ENCODE measurements around the gene METTL9. TPM values are rescaled to one million over a fixed set of nuclear protein-coding genes. Genes with fewer than 3 reads are reported as not detected.
"Not testable (repeated sequence)": the region's sequence is repeated elsewhere in the genome, so short reads cannot be mapped to it uniquely, and the experiment has no call there.

Gene METTL9
- polyA plus RNA-seq, 3 donors: 181 to 400 (median 373) TPM

GRCh38 chr16:21685034-21685455 is 85.7 kb downstream of the METTL9 start:
- H3K27ac Mint-ChIP-seq: no peak overlapping the region

GRCh38 chr16:21689107-21689506 is 89.7 kb downstream of the METTL9 start:
- no peaks in the 10 kb centered on the region for H3K36me3 Mint-ChIP-seq
- Histone ChIP-seq H3K4me1 (ENCODE audit: control insufficient read depth in 1 of 2, insufficient read depth in 2 of 2, low read length in 2 of 2) (no peaks in the 10 kb centered on the region), H3K9ac (ENCODE audit: insufficient read depth, low read length, poor library complexity, severe bottlenecking) (no peak overlapping the region), H4K20me1 (ENCODE audit: insufficient read depth, low read length) (no peaks in the 10 kb centered on the region), H3K79me2 (ENCODE audit: insufficient read depth, low read length) (no peaks in the 10 kb centered on the region), H3K9me3 (replicated peaks in 1 of 2; ENCODE audit: control insufficient read depth in 1 of 2, insufficient read depth in 1 of 2, low read length in 2 of 2) (no peaks in the 10 kb centered on the region), H3K27me3 (ENCODE audit: control insufficient read depth in 2 of 2, insufficient read depth in 2 of 2, low read length in 2 of 2) (no peaks in the 10 kb centered on the region), H3K4me2 (replicated peaks; ENCODE audit: extremely low read depth, low read length, poor library complexity, severe bottlenecking) (no peak overlapping the region), H3K27ac (ENCODE audit: low read depth in 1 of 2, low read length in 2 of 2) (no peak overlapping the region), H3K4me3 (replicated peaks in 1 of 3; ENCODE audit: low read depth in 2 of 3, low read length in 3 of 3) (no peak overlapping the region), H3K36me3 (replicated peaks in 1 of 2; ENCODE audit: control insufficient read depth in 1 of 2, insufficient read depth in 2 of 2, low read length in 2 of 2) (no peaks in the 10 kb centered on the region), H2AFZ (ENCODE audit: insufficient read depth, low read depth, low read length, poor library complexity, severe bottlenecking) (no peak overlapping the region)
- no peak for DNase-seq
- no peak overlapping the region for H3K27ac Mint-ChIP-seq
- H3K4me1 Mint-ChIP-seq: peaks cover 6% of the 10 kb centered on the region
- no peak overlapping the region for H3K4me3 Mint-ChIP-seq
- no CpG with 5 or more reads among the region's 4 CpGs for WGBS (ENCODE audit: insufficient coverage)
- intact Hi-C loops (cut with micrococcal nuclease): no loop called here
- no peak for TF ChIP-seq CTCF (IDR thresholded peaks at IDR 0.05)
- H3K27me3 Mint-ChIP-seq (ENCODE audit: low read depth in 3 of 3): peaks cover 0 to 23% (median 9%) of the 10 kb centered on the region in 3 donors
- H3K9me3 Mint-ChIP-seq: peaks cover 4 to 9% (median 5%) of the 10 kb centered on the region in 7 donors

More at GRCh38 chr16:21685034-21685455, 85.7 kb downstream of the METTL9 start:
- Histone ChIP-seq H3K4me3 (replicated peaks in 1 of 3; ENCODE audit: low read depth in 2 of 3, low read length in 3 of 3) (no peak overlapping the region), H3K27ac (ENCODE audit: low read depth in 1 of 2, low read length in 2 of 2) (no peak overlapping the region), H2AFZ (ENCODE audit: insufficient read depth, low read depth, low read length, poor library complexity, severe bottlenecking) (no peak overlapping the region), H4K20me1 (ENCODE audit: insufficient read depth, low read length) (no peaks in the 10 kb centered on the region), H3K4me1 (ENCODE audit: control insufficient read depth in 1 of 2, insufficient read depth in 2 of 2, low read length in 2 of 2) (no peaks in the 10 kb centered on the region), H3K9ac (ENCODE audit: insufficient read depth, low read length, poor library complexity, severe bottlenecking) (no peak overlapping the region), H3K4me2 (replicated peaks; ENCODE audit: extremely low read depth, low read length, poor library complexity, severe bottlenecking) (no peak overlapping the region), H3K79me2 (ENCODE audit: insufficient read depth, low read length) (no peaks in the 10 kb centered on the region), H3K36me3 (replicated peaks in 1 of 2; ENCODE audit: control insufficient read depth in 1 of 2, insufficient read depth in 2 of 2, low read length in 2 of 2) (no peaks in the 10 kb centered on the region), H3K27me3 (ENCODE audit: control insufficient read depth in 2 of 2, insufficient read depth in 2 of 2, low read length in 2 of 2) (no peaks in the 10 kb centered on the region), H3K9me3 (replicated peaks in 1 of 2; ENCODE audit: control insufficient read depth in 1 of 2, insufficient read depth in 1 of 2, low read length in 2 of 2) (no peaks in the 10 kb centered on the region)
- no peaks in the 10 kb centered on the region for H3K36me3 Mint-ChIP-seq
- peaks cover 0 to 18% (median 8%) of the 10 kb centered on the region in 3 donors for H3K27me3 Mint-ChIP-seq (ENCODE audit: low read depth in 3 of 3)
- DNase-seq: peak in 1 of 3 donors; percentile 8
- H3K4me3 Mint-ChIP-seq: no peak overlapping the region
- intact Hi-C loops (cut with micrococcal nuclease): no loop called here
- H3K9me3 Mint-ChIP-seq: peaks cover 2 to 9% (median 5%) of the 10 kb centered on the region in 7 donors
- no peak for TF ChIP-seq CTCF (IDR thresholded peaks at IDR 0.05)
- WGBS (ENCODE audit: insufficient coverage): 79% methylated on average over 8 of the region's 14 CpGs
- H3K4me1 Mint-ChIP-seq: peaks cover 4% of the 10 kb centered on the region

- H3K36me3 ChIP-seq (replicated peaks in 1 of 2; ENCODE audit: control insufficient read depth in 1 of 2, insufficient read depth in 2 of 2, low read length in 2 of 2); H4K20me1 ChIP-seq (ENCODE audit: insufficient read depth, low read length); DNase-seq; H3K27ac ChIP-seq (ENCODE audit: low read depth in 1 of 2, low read length in 2 of 2); H3K9ac ChIP-seq (ENCODE audit: insufficient read depth, low read length, poor library complexity, severe bottlenecking); H3K27ac Mint-ChIP-seq; H3K27me3 ChIP-seq (ENCODE audit: control insufficient read depth in 2 of 2, insufficient read depth in 2 of 2, low read length in 2 of 2); H3K4me1 Mint-ChIP-seq; H3K4me3 Mint-ChIP-seq; intact Hi-C loops (cut with micrococcal nuclease); H3K9me3 ChIP-seq (replicated peaks in 1 of 2; ENCODE audit: control insufficient read depth in 1 of 2, insufficient read depth in 1 of 2, low read length in 2 of 2); H3K9me3 Mint-ChIP-seq; H3K4me3 ChIP-seq (replicated peaks in 1 of 3; ENCODE audit: low read depth in 2 of 3, low read length in 3 of 3); H2AFZ ChIP-seq (ENCODE audit: insufficient read depth, low read depth, low read length, poor library complexity, severe bottlenecking); H3K4me1 ChIP-seq (ENCODE audit: control insufficient read depth in 1 of 2, insufficient read depth in 2 of 2, low read length in 2 of 2); H3K4me2 ChIP-seq (replicated peaks; ENCODE audit: extremely low read depth, low read length, poor library complexity, severe bottlenecking); H3K79me2 ChIP-seq (ENCODE audit: insufficient read depth, low read length); H3K36me3 Mint-ChIP-seq: not testable (repeated sequence)
- 100% methylated on average over 1 of the region's 4 CpGs for WGBS (ENCODE audit: insufficient coverage)
- H3K27me3 Mint-ChIP-seq (ENCODE audit: low read depth in 3 of 3): peaks cover 0 to 22% (median 13%) of the 10 kb centered on the region in 3 donors
Measured at GRCh38 chr16:21690967-21691366, 91.6 kb downstream of the METTL9 start.

Measured in CD14-positive monocyte (primary cell).